Right hindlimb (tissue), 1 donor: ENCODE results near the gene PVR.
"Not testable (repeated sequence)": the region's sequence is repeated elsewhere in the genome, so short reads cannot be mapped to it uniquely, and the experiment has no call there.

Experiments
- DNase-seq: peaks from one replicate; pipeline ENCODE4 v3.0.0-alpha.2; 2018

The PVR gene

GRCh38 chr19:44648631-44649251, 5.0 kb downstream of the PVR start:
- no peak for DNase-seq

- DNase-seq, result no peak
Observed at GRCh38 chr19:44649578-44650145, 6.0 kb downstream of the PVR start.

- DNase-seq, result no peak
Observed at GRCh38 chr19:44653343-44653742, 9.6 kb downstream of the PVR start.

- DNase-seq, result peak; percentile 70
Observed at GRCh38 chr19:44653977-44654774, 10.5 kb downstream of the PVR start.

- DNase-seq, result peak; percentile 73
Observed at GRCh38 chr19:44657211-44657921, 13.7 kb downstream of the PVR start.

DNA sequence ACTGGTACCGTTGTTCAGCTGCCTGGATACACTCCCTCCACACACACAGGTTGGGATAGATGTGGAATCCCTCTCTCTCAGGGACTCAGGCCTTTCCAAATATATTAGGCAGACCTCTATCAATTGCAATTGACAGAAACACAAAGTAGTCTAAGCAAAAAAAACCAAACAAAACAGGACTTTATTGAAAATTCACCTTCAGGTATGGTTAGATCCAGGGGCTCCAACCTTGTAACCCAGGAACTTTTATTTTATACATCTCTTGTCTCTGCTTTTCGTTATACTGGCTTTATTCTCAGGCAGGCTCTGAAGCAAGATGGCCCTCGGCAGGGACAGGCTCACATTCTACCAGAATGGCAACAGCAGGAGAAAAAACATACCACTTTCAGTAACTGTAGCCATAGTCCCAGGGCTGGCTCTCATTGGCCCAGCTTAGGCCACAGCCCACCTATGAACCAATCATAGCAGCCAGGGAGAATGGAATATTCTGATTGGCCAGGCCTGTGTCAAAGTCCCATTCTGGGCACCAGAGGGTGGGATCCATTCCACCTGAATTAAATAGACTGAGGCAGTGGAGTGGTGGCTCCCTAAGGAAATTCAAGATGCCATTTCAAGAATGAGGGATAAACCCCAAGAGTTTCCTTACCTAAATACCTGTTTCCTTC, 14.5 kb downstream of the PVR start:
- no peak for DNase-seq

DNA sequence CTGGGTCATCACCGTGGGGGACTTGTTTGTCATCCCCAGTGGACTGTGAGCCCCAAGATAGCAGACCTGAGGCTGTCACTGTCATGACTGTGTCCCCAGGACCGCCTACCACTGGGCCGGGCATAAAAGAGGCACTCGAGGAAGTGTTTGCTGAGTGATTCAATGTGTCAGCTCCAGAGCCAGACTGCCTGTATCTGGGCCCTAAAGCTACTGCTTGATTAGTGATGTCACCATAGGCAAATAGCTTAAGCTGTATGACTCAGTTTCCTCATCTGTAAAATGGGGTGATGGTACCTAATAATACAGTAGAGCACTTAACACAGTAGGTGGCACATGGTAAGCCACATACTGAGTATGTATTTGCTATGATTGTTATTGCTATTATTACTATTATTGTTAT, 16.4 kb downstream of the PVR start:
- DNase-seq, result no peak

GRCh38 chr19:44661205-44661604, 17.5 kb downstream of the PVR start:
- no peak for DNase-seq

- no peak for DNase-seq
Observed at GRCh38 chr19:44661904-44662303, 18.2 kb downstream of the PVR start.

DNA sequence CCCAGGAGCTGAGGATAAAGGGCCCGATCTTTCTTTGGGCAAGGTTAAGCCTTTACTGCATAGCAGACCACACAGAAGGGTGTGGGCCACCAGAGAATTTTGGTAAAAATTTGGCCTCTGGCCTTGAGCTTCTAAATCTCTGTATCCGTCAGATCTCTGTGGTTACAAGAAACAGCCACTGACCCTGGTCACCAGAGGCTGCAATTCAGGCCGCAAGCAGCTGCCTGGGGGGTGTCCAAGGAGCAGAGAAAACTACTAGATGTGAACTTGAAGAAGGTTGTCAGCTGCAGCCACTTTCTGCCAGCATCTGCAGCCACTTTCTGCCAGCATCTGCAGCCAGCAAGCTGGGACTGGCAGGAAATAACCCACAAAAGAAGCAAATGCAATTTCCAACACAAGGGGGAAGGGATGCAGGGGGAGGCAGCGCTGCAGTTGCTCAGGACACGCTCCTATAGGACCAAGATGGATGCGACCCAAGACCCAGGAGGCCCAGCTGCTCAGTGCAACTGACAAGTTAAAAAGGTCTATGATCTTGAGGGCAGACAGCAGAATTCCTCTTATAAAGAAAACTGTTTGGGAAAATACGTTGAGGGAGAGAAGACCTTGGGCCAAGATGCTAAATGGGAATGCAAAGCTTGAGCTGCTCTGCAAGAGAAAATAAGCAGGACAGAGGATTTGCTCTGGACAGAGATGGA, 19.1 kb downstream of the PVR start:
- DNase-seq, result peak; percentile 44

DNA sequence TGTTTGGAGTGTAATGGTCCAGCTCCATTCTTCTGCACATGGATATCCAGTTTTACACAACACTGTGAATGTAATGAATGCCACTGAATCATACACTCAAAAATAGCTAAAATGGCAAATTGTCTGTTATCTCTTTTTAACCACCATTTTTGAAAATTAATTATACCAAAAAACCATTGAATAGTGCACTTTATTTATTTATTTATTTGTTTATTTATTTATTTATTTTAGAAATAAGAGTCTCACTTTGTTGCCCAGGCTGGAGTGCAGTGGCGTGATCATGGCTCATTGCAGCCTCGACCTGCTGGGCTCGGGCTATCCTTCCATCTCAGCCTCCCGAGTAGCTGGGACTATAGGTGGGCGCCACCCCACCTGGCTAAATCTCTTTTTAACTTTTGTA, 20.3 kb downstream of the PVR start:
- DNase-seq, result no peak

- DNase-seq, result no peak
Observed at GRCh38 chr19:44664976-44665375, 21.3 kb downstream of the PVR start.

- DNase-seq, result no peak
Observed at GRCh38 chr19:44666852-44667556, 23.3 kb downstream of the PVR start.

- no peak for DNase-seq
Observed at GRCh38 chr19:44668985-44669764, 25.5 kb downstream of the PVR start.

DNA sequence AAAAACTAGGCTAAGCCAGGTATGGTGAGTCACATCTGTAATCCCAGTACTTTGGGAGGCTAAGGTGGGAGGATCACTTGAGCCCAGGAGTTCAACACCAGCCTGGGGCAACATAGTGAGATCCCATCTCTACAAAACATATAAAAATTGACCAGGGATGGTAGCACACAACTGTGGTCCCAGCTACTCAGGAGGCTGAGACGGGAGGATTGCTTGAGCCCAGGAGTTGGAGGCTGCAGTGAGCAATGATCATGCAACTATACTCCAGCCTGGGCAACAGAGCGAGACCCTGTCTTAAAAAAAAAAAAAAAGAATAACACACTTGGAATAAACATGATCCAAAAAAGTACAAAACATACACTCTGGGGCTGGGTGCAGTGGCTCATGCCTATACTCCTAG, 26.3 kb downstream of the PVR start:
- not testable (repeated sequence) for DNase-seq

DNA sequence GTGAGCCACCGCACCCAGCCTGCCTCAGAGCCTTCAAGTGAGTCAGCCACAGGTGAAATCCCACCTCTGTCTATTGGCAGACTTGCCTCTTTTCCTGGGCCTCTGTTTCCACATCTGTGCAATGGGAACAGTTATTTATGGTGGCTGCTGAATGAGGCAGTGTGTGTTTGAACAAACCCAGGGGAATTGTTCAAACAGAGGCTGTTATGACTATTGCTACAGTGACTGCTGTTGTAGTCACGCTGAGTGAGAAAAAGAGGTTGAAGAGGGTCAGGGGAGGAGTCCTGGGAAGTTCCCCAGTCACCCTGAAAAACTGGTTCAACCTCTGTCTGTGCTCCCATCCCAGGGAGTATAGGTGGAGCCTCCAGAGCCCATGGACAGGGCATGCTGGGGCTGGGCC, 27.7 kb downstream of the PVR start, which contains the start of gene CEACAM19:
Gene CEACAM19, plus strand, starts transcription at position 83 of the 400 bp plus-strand sequence. CDS start 450 bp downstream, outside the sequence.
- no peak for DNase-seq

DNA sequence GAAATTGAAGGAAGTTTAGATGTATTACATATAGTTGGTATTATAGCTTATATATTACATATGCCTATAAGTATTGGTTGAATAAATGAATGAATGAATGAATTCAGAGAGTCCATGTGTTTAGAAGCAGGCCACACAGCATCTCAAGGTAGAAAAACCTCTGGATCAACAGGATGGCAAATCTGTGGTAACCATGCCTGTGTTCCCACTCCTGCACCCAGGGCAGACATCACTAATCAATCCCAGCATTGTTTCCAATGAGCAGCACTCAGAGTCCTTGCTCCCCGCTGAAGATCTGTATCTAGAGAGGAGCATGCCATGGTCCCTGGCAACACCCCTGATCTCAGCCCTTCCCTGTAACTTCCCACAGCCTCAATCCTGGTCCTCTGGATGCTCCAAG, 28.5 kb downstream of the PVR start:
- DNase-seq, result no peak

- no peak for DNase-seq
Observed at GRCh38 chr19:44673510-44673909, 29.8 kb downstream of the PVR start.

GRCh38 chr19:44675521-44675920, 31.8 kb downstream of the PVR start:
- no peak for DNase-seq

- DNase-seq, result no peak
Observed at GRCh38 chr19:44677019-44677811, 33.5 kb downstream of the PVR start.
